ENCODE data around the gene GNL3L.

DNA sequence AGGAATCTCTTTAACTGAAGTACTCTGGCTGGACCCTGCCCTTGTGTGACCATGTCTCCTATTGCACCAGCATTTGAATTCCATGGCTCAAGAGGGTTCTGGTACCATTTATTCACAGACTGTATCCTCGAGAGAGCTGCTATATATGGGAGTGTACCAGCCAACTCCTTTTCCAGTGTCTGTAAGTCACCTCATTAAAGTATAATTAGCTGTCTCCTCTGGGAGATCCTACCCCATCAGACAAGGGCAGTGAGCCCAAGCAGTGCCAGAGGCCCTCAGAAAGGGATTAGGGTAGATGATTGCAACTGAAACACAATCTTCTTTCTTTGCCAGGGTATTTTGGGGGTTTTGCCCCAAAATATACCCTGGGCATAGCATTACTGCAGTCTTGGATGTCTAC lies 31.6 kb downstream of the GNL3L start:
- TF ChIP-seq EZH2phosphoT487 (IDR thresholded peaks at IDR 0.05; ENCODE audit: insufficient read depth, low read depth) (no peak), EZH2 (IDR thresholded peaks at IDR 0.05; ENCODE audit: insufficient read depth, poor library complexity, severe bottlenecking) (no peak)

All from GM23248 (cell line).